WTC11 (cell line): ENCODE results near the gene CSNK2B. TPM values are rescaled to one million over a fixed set of nuclear protein-coding genes. Genes with fewer than 3 reads are reported as not detected.

Experiments
- ARID4B ChIP-seq: sonication (generic); formaldehyde crosslinking; IDR thresholded peaks from 2 replicates; pipeline ENCODE4 v1.8.0; 2023; ENCODE audit warnings: missing genetic modification reagents, mild to moderate bottlenecking, borderline replicate concordance
- ATF3 ChIP-seq: sonication (generic); formaldehyde crosslinking; conservative IDR thresholded peaks from 2 replicates; pipeline ENCODE4 v1.8.1; 2022; ENCODE audit warnings: mild to moderate bottlenecking, missing genetic modification reagents
- CDX4 ChIP-seq: fragments of 250-450 bp; sonication (Bioruptor Pico); IDR thresholded peaks from 2 replicates; pipeline ENCODE4 v1.9.0; 2021; ENCODE audit warnings: moderate library complexity, mild to moderate bottlenecking, inconsistent platforms, borderline replicate concordance
- CREB1 ChIP-seq: sonication (generic); formaldehyde crosslinking; IDR thresholded peaks from 2 replicates; pipeline ENCODE4 v1.8.0; 2023; ENCODE audit warnings: mild to moderate bottlenecking, missing genetic modification reagents
- CREM ChIP-seq: sonication (generic); formaldehyde crosslinking; IDR thresholded peaks from 2 replicates; pipeline ENCODE4 v1.8.1; 2022; ENCODE audit warnings: mild to moderate bottlenecking, missing genetic modification reagents, moderate library complexity
- E2F1 ChIP-seq: sonication (generic); formaldehyde crosslinking; IDR thresholded peaks from 2 replicates; pipeline ENCODE4 v1.8.0; 2022; ENCODE audit warnings: mild to moderate bottlenecking, missing genetic modification reagents
- FOXK1 ChIP-seq: sonication (generic); formaldehyde crosslinking; IDR thresholded peaks from 2 replicates; pipeline ENCODE4 v1.8.0; 2022; ENCODE audit warnings: mild to moderate bottlenecking, moderate library complexity, missing genetic modification reagents
- GABPB1 ChIP-seq: sonication (generic); formaldehyde crosslinking; IDR thresholded peaks from 2 replicates; pipeline ENCODE4 v1.8.1; 2023; ENCODE audit warnings: mild to moderate bottlenecking, missing genetic modification reagents
- HMGA2 ChIP-seq: fragments of 250-450 bp; sonication (Bioruptor Pico); IDR thresholded peaks from 2 replicates; pipeline ENCODE4 v1.4.0; 2021; ENCODE audit warnings: mild to moderate bottlenecking, moderate library complexity
- IRF2 ChIP-seq: sonication (generic); formaldehyde crosslinking; IDR thresholded peaks from 2 replicates; pipeline ENCODE4 v1.8.0; 2022; ENCODE audit warnings: low read depth, missing genetic modification reagents, borderline replicate concordance
- JAZF1 ChIP-seq: fragments of 250-450 bp; sonication (Bioruptor Pico); IDR thresholded peaks from 2 replicates; pipeline ENCODE4 v1.9.0; 2021; ENCODE audit warnings: moderate library complexity, mild to moderate bottlenecking, inconsistent platforms
- JUN ChIP-seq: sonication (generic); formaldehyde crosslinking; IDR thresholded peaks from 2 replicates; pipeline ENCODE4 v1.8.0; 2023; ENCODE audit warnings: mild to moderate bottlenecking, missing genetic modification reagents
- MAX ChIP-seq: sonication (generic); formaldehyde crosslinking; IDR thresholded peaks from 2 replicates; pipeline ENCODE4 v1.8.0; 2022; ENCODE audit warnings: mild to moderate bottlenecking, missing genetic modification reagents
- NFATC4 ChIP-seq: fragments of 250-450 bp; sonication (Bioruptor Pico); IDR thresholded peaks from 2 replicates; pipeline ENCODE4 v1.9.0; 2021; ENCODE audit warnings: mild to moderate bottlenecking
- NFE2L1 ChIP-seq: sonication (generic); formaldehyde crosslinking; IDR thresholded peaks from 2 replicates; pipeline ENCODE4 v1.8.1; 2023; ENCODE audit warnings: missing genetic modification reagents
- NR1H2 ChIP-seq: sonication (generic); formaldehyde crosslinking; IDR thresholded peaks from 2 replicates; pipeline ENCODE4 v1.9.0; 2021; ENCODE audit warnings: mild to moderate bottlenecking, moderate library complexity, missing genetic modification reagents
- NR2C2 ChIP-seq: sonication (generic); formaldehyde crosslinking; IDR thresholded peaks from 2 replicates; pipeline ENCODE4 v1.8.0; 2022; ENCODE audit warnings: mild to moderate bottlenecking, missing genetic modification reagents
- OVOL2 ChIP-seq: fragments of 250-450 bp; sonication (Bioruptor Pico); IDR thresholded peaks from 2 replicates; pipeline ENCODE4 v1.9.0; 2021; ENCODE audit warnings: mild to moderate bottlenecking, borderline replicate concordance
- PREB ChIP-seq: sonication (generic); formaldehyde crosslinking; IDR thresholded peaks from 2 replicates; pipeline ENCODE4 v1.8.1; 2022; ENCODE audit warnings: mild to moderate bottlenecking, missing genetic modification reagents, moderate library complexity, borderline replicate concordance
- RELA ChIP-seq: sonication (generic); formaldehyde crosslinking; IDR thresholded peaks from 2 replicates; pipeline ENCODE4 v1.8.1; 2022; ENCODE audit warnings: missing genetic modification reagents, mild to moderate bottlenecking, borderline replicate concordance
- SMAD4 ChIP-seq: sonication (generic); formaldehyde crosslinking; IDR thresholded peaks from 2 replicates; pipeline ENCODE4 v1.8.0; 2022; ENCODE audit warnings: mild to moderate bottlenecking, missing genetic modification reagents
- SOX15 ChIP-seq: fragments of 250-450 bp; sonication (Bioruptor Pico); IDR thresholded peaks from 2 replicates; pipeline ENCODE4 v1.9.0; 2021; ENCODE audit warnings: mild to moderate bottlenecking
- SP1 ChIP-seq: sonication (generic); formaldehyde crosslinking; conservative IDR thresholded peaks from 2 replicates; pipeline ENCODE4 v1.8.1; 2022; ENCODE audit warnings: missing genetic modification reagents
- TP53 ChIP-seq: sonication (generic); formaldehyde crosslinking; IDR thresholded peaks from 2 replicates; pipeline ENCODE4 v1.8.1; 2023; ENCODE audit warnings: mild to moderate bottlenecking, missing genetic modification reagents
- USF1 ChIP-seq: sonication (generic); formaldehyde crosslinking; IDR thresholded peaks from 2 replicates; pipeline ENCODE4 v1.8.0; 2022; ENCODE audit warnings: mild to moderate bottlenecking, missing genetic modification reagents
- ZMAT4 ChIP-seq: fragments of 250-450 bp; sonication (Bioruptor Pico); IDR thresholded peaks from 2 replicates; pipeline ENCODE4 v1.9.0; 2021; ENCODE audit warnings: mild to moderate bottlenecking
- ZNF138 ChIP-seq: sonication (generic); formaldehyde crosslinking; conservative IDR thresholded peaks from 2 replicates; pipeline ENCODE4 v1.8.1; 2022; ENCODE audit warnings: mild to moderate bottlenecking, moderate library complexity, missing genetic modification reagents
- ZNF263 ChIP-seq: sonication (generic); formaldehyde crosslinking; IDR thresholded peaks from 2 replicates; pipeline ENCODE4 v1.8.1; 2022; ENCODE audit warnings: low read depth, mild to moderate bottlenecking, moderate library complexity, missing genetic modification reagents
- ZNF396 ChIP-seq: fragments of 250-450 bp; sonication (Bioruptor Pico); IDR thresholded peaks from 2 replicates; pipeline ENCODE4 v1.8.0; 2021; ENCODE audit warnings: mild to moderate bottlenecking, moderate library complexity, borderline replicate concordance
- ZSCAN18 ChIP-seq: fragments of 250-450 bp; sonication (Bioruptor Pico); IDR thresholded peaks from 2 replicates; pipeline ENCODE4 v2.1.2; 2022; ENCODE audit warnings: mild to moderate bottlenecking, moderate library complexity
- total RNA-seq: library from RNA; stranded (reverse); gene quantifications from 3 replicates; pipeline ENCODE4 v1.2.3, GENCODE V29; 2021

Gene CSNK2B
- total RNA-seq, 1 experiment from 2014 or later = 183 TPM

GRCh38 chr6:31665501-31666336, at the start of gene CSNK2B (continued):
- TF ChIP-seq MAX (CRISPR knock-in tag) (no peak), CREB1 (CRISPR knock-in tag) (no peak), ZNF396 (CRISPR knock-in tag) (no peak), JAZF1 (CRISPR knock-in tag) (no peak), ARID4B (CRISPR knock-in tag) (no peak; the same call in 1 of the 2 replicates), NFE2L1 (CRISPR knock-in tag) (no peak), PREB (CRISPR knock-in tag) (no peak), HMGA2 (CRISPR knock-in tag) (no peak), JUN (peak; percentile 14; the same call in 1 of the 2 replicates), TP53 (CRISPR knock-in tag) (no peak), NR2C2 (CRISPR knock-in tag) (peak; percentile 75), NFATC4 (no peak), CREM (CRISPR knock-in tag) (peak; percentile 15; the same call in 1 of the 2 replicates), ZNF263 (CRISPR knock-in tag) (no peak), ZSCAN18 (CRISPR knock-in tag) (no peak), IRF2 (CRISPR knock-in tag) (no peak), ZMAT4 (CRISPR knock-in tag) (no peak), CDX4 (CRISPR knock-in tag) (no peak), OVOL2 (CRISPR knock-in tag) (no peak), ATF3 (CRISPR knock-in tag) (no peak), RELA (CRISPR knock-in tag) (no peak), FOXK1 (CRISPR knock-in tag) (peak; percentile 73; the same call in 1 of the 2 replicates), SMAD4 (CRISPR knock-in tag) (no peak), NR1H2 (CRISPR knock-in tag) (no peak), ZNF138 (CRISPR knock-in tag) (no peak), USF1 (peak; percentile 77; the same call in 1 of the 2 replicates), GABPB1 (CRISPR knock-in tag) (peak; percentile 76; the same call in 1 of the 2 replicates), E2F1 (CRISPR knock-in tag) (no peak), SOX15 (CRISPR knock-in tag) (no peak), SP1 (CRISPR knock-in tag) (0 out of 2 replicates have a peak, but pooled peaks have one; percentile 31)
